Adrenal gland (tissue), 12 donors: Measurements from ENCODE around the gene NXF1. TPM values are rescaled to one million over a fixed set of nuclear protein-coding genes. Genes with fewer than 3 reads are reported as not detected.
"Not testable (repeated sequence)": the region's sequence is repeated elsewhere in the genome, so short reads cannot be mapped to it uniquely, and the experiment has no call there.

ENCODE experiments used
- DNase-seq, 7 donors: peaks; one replicate each; pipeline ENCODE4 v3.0.0-alpha.2; 2019 to 2020
- H3K27ac ChIP-seq, 5 donors: fragments of 200-600 bp; sonication (generic) in 4 of 5; 1 replicate in 3 of 5; 2 replicates in 2 of 5; pipeline versions ENCODE4 v1.5.1 to v1.8.0; 2016 to 2020; ENCODE audit warnings: mild to moderate bottlenecking in 1 of 5
- H3K27me3 ChIP-seq: fragments of 200-600 bp; 2 replicates; pipeline ENCODE4 v1.8.0; 2021
- H3K36me3 ChIP-seq, 2 donors: fragments of 200-600 bp; replicated peaks in 1 of 2; 1 replicate in 1 of 2; 2 replicates in 1 of 2; pipeline versions ENCODE4 v1.5.1 to v1.8.0; 2018 to 2022
- H3K4me1 ChIP-seq, 2 donors: fragments of 200-600 bp; replicated peaks in 1 of 2; 1 replicate in 1 of 2; 2 replicates in 1 of 2; pipeline versions ENCODE4 v1.5.1 to v1.8.0; 2018 to 2021
- H3K4me3 ChIP-seq, 4 donors: fragments of 200-600 bp; sonication (generic) in 3 of 4; one replicate each; pipeline ENCODE4 v1.5.1; 2016 to 2018
- H3K9me3 ChIP-seq, 3 donors: fragments of 200-600 bp; sonication (generic) in 1 of 3; replicated peaks in 1 of 3; 1 replicate in 2 of 3; 2 replicates in 1 of 3; pipeline versions ENCODE4 v1.5.1 to v1.8.0; 2016 to 2021
- POLR2A ChIP-seq, 2 donors: fragments of 450-650 bp; IDR thresholded peaks; one replicate each; pipeline ENCODE4 v1.6.1; 2017; ENCODE audit warnings: antibody characterized with exemption in 2 of 2, mild to moderate bottlenecking in 2 of 2, moderate library complexity in 1 of 2
- WGBS, 4 donors: extraction: QIAGEN DNeasy Blood & Tissue Kit in 2 of 4; methylation state at CpG; one replicate each; pipeline versions ENCODE4 v1.1.5 to v1.1.7; 2013 to 2017; 5-methylcytosine and 5-hydroxymethylcytosine counted together
- intact Hi-C, 2 donors: fragments of 100-400 bp; cut with DNase I; formaldehyde crosslinking; loops; one replicate each; pipeline versions ENCODE4 v1.14.1 to v1.15.0; 2022 to 2023
- polyA plus RNA-seq, 3 donors: library from polyadenylated mRNA; stranded (reverse); fragments of 200-250 nt in 2 of 3; fragments of 350-450 nt in 1 of 3; fragmentation: Illumina TruSeq in 1 of 3; extraction: RNeasy Lipid Tissue Mini Kit (QIAGEN cat#74804) in 1 of 3; gene quantifications; one replicate each; pipeline ENCODE4 v1.2.3, GENCODE V29; 2013 to 2014
- total RNA-seq, 9 donors: library from RNA; depleted of rRNA in 4 of 9; stranded (reverse); fragments of >200 nt in 4 of 9; fragments of 120-200 nt in 1 of 9; fragmentation: NEBNext Ultra II Directional in 1 of 9; extraction: Animal tissue kit (Norgen Biotek cat#: 25700) in 1 of 9; gene quantifications; one replicate each; pipeline versions ENCODE4 v1.1.0 to v1.2.4, GENCODE V29; 2013 to 2023
- TF ChIP-seq, protein P1 (sequence below), 6 experiments: fragments of 450-650 bp in 4 of 6; fragments of 200-600 bp in 2 of 6; sonication (generic) in 1 of 6; IDR thresholded peaks; 1 replicate in 5 of 6; 2 replicates in 1 of 6; pipeline versions ENCODE4 v1.5.1 to v1.8.0; 2016 to 2021; ENCODE audit warnings: antibody characterized with exemption in 6 of 6, mild to moderate bottlenecking in 2 of 6, moderate library complexity in 1 of 6
- donor health status: healthy with polysubstance abuse.
- donor health status: Bipolar disorder and iron deficiency.
- donor health status: DM: yes; HTN: yes; CAD: no.
- donor health status: DM: no; HTN: no; CAD: no.
- donor health status: DM: no; HTN: no; CAD: no.
- donor health status: DM: yes; HTN: yes; CAD: no.

The NXF1 gene
- total and polyA plus RNA-seq, 12 donors = 32.8 to 274 (median 79.4) TPM

GRCh38 chr11:62770778-62771143 is 34.5 kb downstream of the NXF1 start:
- peak in 4 of 7 donors; percentile 26 to 48 (median 34) for DNase-seq
- intact Hi-C loops = no loop called here
- H3K4me3 ChIP-seq = peak overlapping the region in 2 of 4 donors; percentile 21 to 75
- peak overlapping the region; percentile 73 to 97 (median 93) for H3K27ac ChIP-seq
- peaks cover 13 to 26% of the 10 kb centered on the region in 2 donors for H3K4me1 ChIP-seq
- H3K27me3 ChIP-seq = no peaks in the 10 kb centered on the region
- TF ChIP-seq POLR2A (IDR thresholded peaks at IDR 0.05) = no peak
- TF ChIP-seq, protein P1, sequence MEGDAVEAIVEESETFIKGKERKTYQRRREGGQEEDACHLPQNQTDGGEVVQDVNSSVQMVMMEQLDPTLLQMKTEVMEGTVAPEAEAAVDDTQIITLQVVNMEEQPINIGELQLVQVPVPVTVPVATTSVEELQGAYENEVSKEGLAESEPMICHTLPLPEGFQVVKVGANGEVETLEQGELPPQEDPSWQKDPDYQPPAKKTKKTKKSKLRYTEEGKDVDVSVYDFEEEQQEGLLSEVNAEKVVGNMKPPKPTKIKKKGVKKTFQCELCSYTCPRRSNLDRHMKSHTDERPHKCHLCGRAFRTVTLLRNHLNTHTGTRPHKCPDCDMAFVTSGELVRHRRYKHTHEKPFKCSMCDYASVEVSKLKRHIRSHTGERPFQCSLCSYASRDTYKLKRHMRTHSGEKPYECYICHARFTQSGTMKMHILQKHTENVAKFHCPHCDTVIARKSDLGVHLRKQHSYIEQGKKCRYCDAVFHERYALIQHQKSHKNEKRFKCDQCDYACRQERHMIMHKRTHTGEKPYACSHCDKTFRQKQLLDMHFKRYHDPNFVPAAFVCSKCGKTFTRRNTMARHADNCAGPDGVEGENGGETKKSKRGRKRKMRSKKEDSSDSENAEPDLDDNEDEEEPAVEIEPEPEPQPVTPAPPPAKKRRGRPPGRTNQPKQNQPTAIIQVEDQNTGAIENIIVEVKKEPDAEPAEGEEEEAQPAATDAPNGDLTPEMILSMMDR (IDR thresholded peaks at IDR 0.05) = no peak
- no peaks in the 10 kb centered on the region for H3K9me3 ChIP-seq
- peaks cover 0 to 21% of the 10 kb centered on the region in 2 donors for H3K36me3 ChIP-seq
- WGBS, 4 donors = 2 to 4% (median 3%) methylated on average over 15 to 18 of the region's 18 CpGs

- Histone ChIP-seq H3K4me1 (peaks cover 8 to 12% of the 10 kb centered on the region in 2 donors), H3K4me3 (peak overlapping the region in 2 of 4 donors; percentile 65 to 85), H3K36me3 (peaks cover 0 to 13% of the 10 kb centered on the region in 2 donors), H3K27ac (peak overlapping the region in 3 of 5 donors; percentile 50 to 91 (median 73))
- intact Hi-C loops, H3K27me3 ChIP-seq, DNase-seq, H3K9me3 ChIP-seq: not testable (repeated sequence)
- 33 to 44% (median 34%) methylated on average over 9 of the region's 9 CpGs for WGBS, 4 donors
Measured at GRCh38 chr11:62760867-62761227, 44.4 kb downstream of the NXF1 start.

DNA sequence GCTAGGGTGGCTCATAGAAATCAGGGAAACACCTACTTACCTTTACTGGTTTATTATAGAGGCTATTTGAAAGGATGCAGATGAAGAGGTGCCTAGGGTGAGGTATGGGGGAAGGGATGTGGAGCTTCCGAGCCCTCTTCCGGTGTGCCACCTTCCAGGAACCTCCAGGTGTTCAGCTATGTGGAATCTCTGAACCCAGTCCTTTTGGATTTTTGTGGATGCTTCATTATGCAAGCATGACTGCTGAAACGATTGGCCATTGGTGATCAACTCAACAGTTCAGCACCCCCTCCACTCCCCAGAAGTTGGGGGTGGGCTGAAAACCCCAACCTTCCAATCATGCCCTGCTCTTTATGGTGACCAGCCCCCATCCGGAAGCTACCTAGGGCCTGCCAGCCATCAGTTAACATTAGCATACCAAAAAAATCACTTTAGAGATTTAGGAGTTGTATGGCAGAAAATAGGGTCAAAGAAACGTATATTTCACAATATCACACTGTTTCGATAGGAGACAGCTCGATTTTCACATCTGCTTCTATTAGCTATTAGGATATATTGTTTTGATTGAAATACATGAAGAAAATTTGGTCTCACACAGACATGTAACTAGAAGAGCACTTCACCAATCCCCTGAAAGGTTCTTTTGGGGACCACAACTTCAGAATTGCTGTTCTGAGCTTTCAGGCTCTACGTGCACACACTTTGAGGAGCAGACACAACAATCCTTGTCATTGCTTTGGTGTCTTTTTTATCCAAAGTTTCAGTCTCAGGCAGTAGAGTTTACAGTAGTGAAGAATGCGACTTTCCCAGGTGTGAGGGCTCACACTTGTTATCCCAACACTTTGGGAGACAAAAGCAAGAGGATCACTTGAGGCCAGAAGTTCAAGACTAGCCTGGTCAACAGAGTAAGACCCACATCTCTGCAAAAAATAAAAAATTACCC is 47.1 kb downstream of the NXF1 start:
- 62 to 66% (median 65%) methylated on average over 9 of the region's 9 CpGs for WGBS, 4 donors
- DNase-seq = no peak
- Histone ChIP-seq H3K27me3 (no peaks in the 10 kb centered on the region), H3K4me3 (no peak overlapping the region), H3K36me3 (no peaks in the 10 kb centered on the region), H3K27ac (no peak overlapping the region), H3K9me3 (no peaks in the 10 kb centered on the region), H3K4me1 (peaks cover 12 to 21% of the 10 kb centered on the region in 2 donors)
- no peak for TF ChIP-seq POLR2A (IDR thresholded peaks at IDR 0.05)
- TF ChIP-seq, protein P1 (IDR thresholded peaks at IDR 0.05) = no peak
- intact Hi-C loops = no loop called here

DNA sequence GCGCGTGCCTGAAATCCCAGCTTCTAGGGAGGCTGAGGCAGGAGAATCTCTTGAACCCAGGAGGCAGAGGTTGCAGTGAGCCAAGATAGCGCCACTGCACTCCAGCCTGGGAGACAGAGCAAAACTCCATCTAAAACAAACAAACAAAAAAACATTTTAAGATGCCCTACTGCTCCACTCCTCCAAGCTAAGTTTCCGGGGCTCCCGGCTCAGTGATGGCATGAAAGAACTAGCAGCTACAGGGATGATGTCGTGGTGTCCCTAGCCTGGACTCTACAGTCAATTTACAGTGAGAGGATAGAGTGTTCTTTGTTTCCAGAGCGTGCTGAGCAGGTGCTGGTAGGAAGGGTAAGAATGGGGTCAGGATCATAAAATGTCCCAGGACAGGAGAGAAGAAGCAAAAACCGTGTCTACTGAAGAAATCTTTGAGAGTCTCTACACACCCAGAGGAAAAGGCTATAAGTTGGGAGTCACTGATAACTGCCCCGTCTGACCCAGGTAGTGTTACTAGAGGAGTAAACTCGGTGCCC is 50.1 kb downstream of the NXF1 start:
- DNase-seq = no peak
- peaks cover 0 to 9% of the 10 kb centered on the region in 2 donors for H3K36me3 ChIP-seq
- H3K4me1 ChIP-seq = peaks cover 5 to 16% of the 10 kb centered on the region in 2 donors
- WGBS, 4 donors = 76 to 83% (median 80%) methylated on average over 10 of the region's 10 CpGs
- TF ChIP-seq, protein P1 (IDR thresholded peaks at IDR 0.05) = no peak
- no peak for TF ChIP-seq POLR2A (IDR thresholded peaks at IDR 0.05)
- no peak overlapping the region for H3K4me3 ChIP-seq
- H3K27ac ChIP-seq = no peak overlapping the region
- H3K9me3 ChIP-seq = no peaks in the 10 kb centered on the region
- intact Hi-C loops = no loop called here
- H3K27me3 ChIP-seq = no peaks in the 10 kb centered on the region
